Left lung (tissue), 10 donors: ENCODE results near the gene CCDC188. TPM values are rescaled to one million over a fixed set of nuclear protein-coding genes. Genes with fewer than 3 reads are reported as not detected.

ENCODE experiments used
- ATAC-seq: fragments of 200-7000 bp; cut with Tn5 transposase; one replicate; pipeline ENCODE4 v1.9.1; 2020; ENCODE audit warnings: moderate library complexity
- DNase-seq, 4 donors: peaks; one replicate each; pipeline ENCODE4 v3.0.0-alpha.2; 2013 to 2020
- H3K27ac ChIP-seq, 2 donors: fragments of 200-600 bp; sonication (generic) in 1 of 2; one replicate each; pipeline versions ENCODE4 v1.5.0 to v1.8.0; 2020 to 2021
- H3K27me3 ChIP-seq, 2 donors: fragments of 200-600 bp; sonication (generic) in 1 of 2; one replicate each; pipeline versions ENCODE4 v1.5.0 to v1.8.0; 2020 to 2021
- H3K36me3 ChIP-seq, 2 donors: fragments of 200-600 bp; sonication (generic) in 1 of 2; one replicate each; pipeline versions ENCODE4 v1.5.0 to v1.8.0; 2020 to 2021
- H3K4me1 ChIP-seq, 2 donors: fragments of 200-600 bp; one replicate each; pipeline ENCODE4 v1.8.0; 2021
- H3K4me3 ChIP-seq, 2 donors: fragments of 200-600 bp; sonication (generic) in 1 of 2; one replicate each; pipeline versions ENCODE4 v1.5.0 to v1.8.0; 2020 to 2021; ENCODE audit warnings: mild to moderate bottlenecking in 1 of 2
- H3K9me3 ChIP-seq, 2 donors: fragments of 200-600 bp; sonication (generic) in 1 of 2; one replicate each; pipeline versions ENCODE4 v1.5.0 to v1.8.0; 2020 to 2021
- CTCF ChIP-seq, 2 donors: fragments of 200-600 bp; sonication (generic) in 1 of 2; IDR thresholded peaks; one replicate each; pipeline versions ENCODE4 v1.5.0 to v1.8.0; 2021; ENCODE audit warnings: antibody characterized with exemption in 2 of 2
- intact Hi-C, 2 donors: fragments of 100-400 bp; cut with DNase I; formaldehyde crosslinking; loops; one replicate each; pipeline versions ENCODE4 v1.11.2 to v1.14.2; 2022
- polyA plus RNA-seq, 6 donors: library from polyadenylated mRNA; unstranded; fragments of 120-200 nt; gene quantifications; one replicate each; pipeline ENCODE4 v1.2.1, GENCODE V29; 2013; ENCODE audit not compliant: insufficient read length in 6 of 6
- total RNA-seq, 2 donors: library from RNA; stranded (reverse); fragmentation: NEBNext Ultra II Directional; extraction: Animal tissue kit (Norgen Biotek cat#: 25700); gene quantifications; one replicate each; pipeline ENCODE4 v1.2.1, GENCODE V29; 2021
- donor health status: DM: no; HTN: yes; CAD: no.
- donor health status: DM: no; HTN: no; CAD: no.

CCDC188 gene
- total and polyA plus RNA-seq, 8 donors: 1.1 to 3.9 (median 1.7) TPM

GRCh38 chr22:20133930-20134549 lies 16.8 kb downstream of the CCDC188 start:
- H3K9me3 ChIP-seq: no peaks in the 10 kb centered on the region
- ATAC-seq: no peak
- TF ChIP-seq CTCF (IDR thresholded peaks at IDR 0.05): no peak
- H3K4me1 ChIP-seq: peaks cover 25 to 63% of the 10 kb centered on the region in 2 donors
- no peak for DNase-seq
- H3K27me3 ChIP-seq: no peaks in the 10 kb centered on the region
- intact Hi-C loops: no loop called here
- no peak overlapping the region for H3K27ac ChIP-seq
- H3K4me3 ChIP-seq: no peak overlapping the region
- H3K36me3 ChIP-seq: no peaks in the 10 kb centered on the region

- TF ChIP-seq CTCF (IDR thresholded peaks at IDR 0.05): no peak
- Histone ChIP-seq H3K9me3 (no peaks in the 10 kb centered on the region), H3K4me1 (peaks cover 22 to 58% of the 10 kb centered on the region in 2 donors), H3K36me3 (peaks cover 0 to 4% of the 10 kb centered on the region in 2 donors), H3K4me3 (peak overlapping the region; percentile 82 to 94), H3K27me3 (no peaks in the 10 kb centered on the region), H3K27ac (no peak overlapping the region)
- ATAC-seq: no peak
- intact Hi-C loops: no loop called here
- DNase-seq: no peak
Observed at GRCh38 chr22:20132686-20133246, 18.1 kb downstream of the CCDC188 start.

GRCh38 chr22:20131859-20132685 lies 18.8 kb downstream of the CCDC188 start:
- Histone ChIP-seq H3K4me1 (peaks cover 15 to 52% of the 10 kb centered on the region in 2 donors), H3K27me3 (no peaks in the 10 kb centered on the region), H3K9me3 (no peaks in the 10 kb centered on the region), H3K36me3 (peaks cover 0 to 11% of the 10 kb centered on the region in 2 donors), H3K27ac (peak overlapping the region in 1 of 2 donors; percentile 64), H3K4me3 (peak overlapping the region; percentile 82 to 94)
- no peak for TF ChIP-seq CTCF (IDR thresholded peaks at IDR 0.05)
- intact Hi-C loops: no loop called here
- DNase-seq (peak in 2 of 4 donors; percentile 51 to 85), ATAC-seq (peak; percentile 1)

- DNase-seq: peak in 1 of 4 donors; percentile 34
- intact Hi-C loops: no loop called here
- peak within 1 kb of the TSS; percentile 94 for H3K4me3 ChIP-seq
- peak; percentile 68 for ATAC-seq
- peaks cover 15 to 47% of the 10 kb centered on the region in 2 donors for H3K4me1 ChIP-seq
- peak within 1 kb of the TSS; percentile 87 to 88 for H3K27ac ChIP-seq
- H3K36me3 ChIP-seq: peaks cover 0 to 16% of the 10 kb centered on the region in 2 donors
- no peak for TF ChIP-seq CTCF (IDR thresholded peaks at IDR 0.05)
- no peaks in the 10 kb centered on the region for H3K9me3 ChIP-seq
- no peaks in the 10 kb centered on the region for H3K27me3 ChIP-seq
Observed at GRCh38 chr22:20131597-20131858, 19.3 kb downstream of the CCDC188 start, which contains the start of gene ZDHHC8. Gene ZDHHC8 (plus strand): TSS chr22:20131804. CDS start chr22:20131948, 144 bp downstream.
